ENCODE measurements around the gene ASB10. TPM values are rescaled to one million over a fixed set of nuclear protein-coding genes. Genes with fewer than 3 reads are reported as not detected.

The ASB10 gene
- total and polyA plus RNA-seq, 2 of the 8 experiments (the other 6 are each of a cell fraction or from before 2014, with no cell fraction given): not detected

DNA sequence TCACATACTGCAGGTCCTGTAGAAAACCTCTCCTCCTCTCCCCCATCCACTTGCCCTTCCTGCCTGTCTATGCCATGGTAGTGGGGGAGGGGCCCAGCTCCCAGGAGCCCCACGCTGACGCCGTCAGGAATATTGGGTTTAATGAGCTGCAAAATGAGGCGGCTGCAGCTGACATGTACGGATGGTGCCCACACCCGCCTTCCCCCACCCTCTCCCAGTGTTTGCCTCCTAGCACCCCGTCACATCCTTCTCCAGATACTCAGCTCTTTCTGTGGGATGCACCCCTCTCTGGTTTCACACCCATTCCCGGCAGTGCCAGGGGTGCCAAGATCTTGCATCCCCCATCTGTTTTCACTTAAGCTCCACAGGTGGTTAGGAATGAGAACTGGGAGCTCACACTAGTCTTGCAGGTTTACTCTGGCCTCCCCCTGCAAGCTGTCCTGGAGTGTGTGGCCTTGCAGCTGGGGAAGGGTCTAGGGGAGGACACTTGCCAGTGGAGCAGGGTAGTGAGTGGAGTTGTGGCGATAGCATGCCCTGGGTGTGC is 45.7 kb downstream of the ASB10 start:
- no peak overlapping the region for H2BK5ac ChIP-seq (ENCODE audit: low read depth, low read length)
- H4K5ac ChIP-seq (ENCODE audit: insufficient read length, low read depth, low read length): no peak overlapping the region
- H3K27me3 ChIP-seq (replicated peaks in 1 of 4; ENCODE audit: control insufficient read depth in 3 of 4, extremely low read depth in 1 of 4, insufficient read depth in 3 of 4, low read length in 3 of 4): peaks cover 0 to 1% (median 0%) of the 10 kb centered on the region in 4 experiments; a peak in 1 of 7 replicates
- no peak overlapping the region for H3K14ac ChIP-seq (ENCODE audit: insufficient read length)
- H3K9ac ChIP-seq (replicated peaks in 1 of 4; ENCODE audit: extremely low read depth in 1 of 4, low read depth in 3 of 4, low read length in 3 of 4): no peak overlapping the region
- no peak for FAIRE-seq
- no peak overlapping the region for H3K23ac ChIP-seq (ENCODE audit: insufficient read length)
- no peak overlapping the region for H3K56ac ChIP-seq (replicated peaks; ENCODE audit: insufficient read length, low read depth, low read length)
- no peak for TF ChIP-seq EZH2 (IDR thresholded peaks at IDR 0.05; ENCODE audit: low read depth, low read length, severe bottlenecking)
- TF ChIP-seq GABPA (IDR thresholded peaks at IDR 0.05; ENCODE audit: borderline replicate concordance, insufficient read depth, low read length): no peak
- TF ChIP-seq SP2 (IDR thresholded peaks at IDR 0.05; ENCODE audit: low read length): no peak
- TF ChIP-seq BACH1 (IDR thresholded peaks at IDR 0.05; ENCODE audit: low read length): no peak
- no peak for TF ChIP-seq SIRT6 (IDR thresholded peaks at IDR 0.05; ENCODE audit: low read length)
- no peak overlapping the region for H2BK20ac ChIP-seq (ENCODE audit: low read length)
- H3K79me2 ChIP-seq (ENCODE audit: control insufficient read depth in 1 of 2, insufficient read depth in 2 of 2, low read length in 2 of 2): no peaks in the 10 kb centered on the region
- POLR2A ChIA-PET (ENCODE audit: partially characterized antibody): interaction anchor here (1.2 kb wide), 1 partner anchor 86 kb away, joined by 3 read pairs; the partner anchor contains the start of gene ABCF2
- no peaks in the 10 kb centered on the region for H3K9me3 ChIP-seq (ENCODE audit: insufficient read depth in 2 of 2, low read depth in 1 of 2, low read length in 1 of 2)
- no peaks in the 10 kb centered on the region; the same call in 1 of the 2 replicates for H3K23me2 ChIP-seq (ENCODE audit: low read depth, low read length)
- H3K4me3 ChIP-seq (ENCODE audit: extremely low read depth in 1 of 4, insufficient read depth in 2 of 4, low read depth in 3 of 4, low read length in 4 of 4): no peak overlapping the region
- H3K27ac ChIP-seq (ENCODE audit: low read depth, low read length): no peak overlapping the region
- no peak overlapping the region for H3K4me2 ChIP-seq (ENCODE audit: insufficient read depth in 1 of 2, low read depth in 2 of 2, low read length in 2 of 2)
- no peak overlapping the region; the same call in 1 of the 2 replicates for H4K8ac ChIP-seq (ENCODE audit: extremely low read depth, insufficient read depth, low read length)
- H2AFZ ChIP-seq (ENCODE audit: low read length): no peak overlapping the region
- H2BK12ac ChIP-seq (ENCODE audit: low read depth, low read length): no peak overlapping the region
- H3K79me1 ChIP-seq (ENCODE audit: low read depth, low read length): no peaks in the 10 kb centered on the region
- H4K91ac ChIP-seq (replicated peaks; ENCODE audit: insufficient read length, low read length): no peak overlapping the region
- DNase-seq (ENCODE audit: low read depth in 1 of 2, low spot score in 2 of 2): no peak
- H3K36me3 ChIP-seq (ENCODE audit: control insufficient read depth in 2 of 4, insufficient read depth in 4 of 4, low read length in 3 of 4): no peaks in the 10 kb centered on the region; a peak in 1 of 8 replicates
- no peak overlapping the region for H3K18ac ChIP-seq (ENCODE audit: extremely low read depth, low read length)
- no peak overlapping the region for H2BK15ac ChIP-seq (ENCODE audit: low read length)
- H3K4me1 ChIP-seq (replicated peaks in 1 of 4; ENCODE audit: control insufficient read depth in 3 of 4, insufficient read depth in 4 of 4, low read length in 3 of 4): peaks cover 7 to 34% (median 20%) of the 10 kb centered on the region in 4 experiments
- no peak overlapping the region for H2AK5ac ChIP-seq (ENCODE audit: low read depth, low read length)
- 80% methylated on average over 9 of the region's 9 CpGs; no CpG with 5 or more reads in 1 of the 2 experiments for WGBS, 2 experiments (ENCODE audit: extremely low coverage in 1 of 2, insufficient coverage in 1 of 2, insufficient read length in 1 of 2, insufficient replicate concordance in 2 of 2, low coverage in 1 of 2, low lambda C conversion rate in 2 of 2, missing lambda C conversion rate in 1 of 2)
- no peak overlapping the region for H3K4ac ChIP-seq (replicated peaks; ENCODE audit: insufficient read length, low read depth, low read length)
- H4K20me1 ChIP-seq (replicated peaks in 1 of 2; ENCODE audit: control insufficient read depth in 1 of 2, insufficient read depth in 2 of 2, low read length in 2 of 2): peaks cover 9 to 12% of the 10 kb centered on the region in 2 experiments
- no peak overlapping the region for H2BK120ac ChIP-seq (replicated peaks; ENCODE audit: low read depth, low read length)
- CTCF ChIA-PET (ENCODE audit: partially characterized antibody): interaction anchor here (0.5 to 18.9 kb wide), 10 partner anchors 9 to 243 kb away, joined by 3 to 197 read pairs (median 8); partner anchors contain the start of gene GBX1
